ENCODE measurements around the gene GARS1. TPM values are rescaled to one million over a fixed set of nuclear protein-coding genes. Genes with fewer than 3 reads are reported as not detected.

The GARS1 gene, protein sequence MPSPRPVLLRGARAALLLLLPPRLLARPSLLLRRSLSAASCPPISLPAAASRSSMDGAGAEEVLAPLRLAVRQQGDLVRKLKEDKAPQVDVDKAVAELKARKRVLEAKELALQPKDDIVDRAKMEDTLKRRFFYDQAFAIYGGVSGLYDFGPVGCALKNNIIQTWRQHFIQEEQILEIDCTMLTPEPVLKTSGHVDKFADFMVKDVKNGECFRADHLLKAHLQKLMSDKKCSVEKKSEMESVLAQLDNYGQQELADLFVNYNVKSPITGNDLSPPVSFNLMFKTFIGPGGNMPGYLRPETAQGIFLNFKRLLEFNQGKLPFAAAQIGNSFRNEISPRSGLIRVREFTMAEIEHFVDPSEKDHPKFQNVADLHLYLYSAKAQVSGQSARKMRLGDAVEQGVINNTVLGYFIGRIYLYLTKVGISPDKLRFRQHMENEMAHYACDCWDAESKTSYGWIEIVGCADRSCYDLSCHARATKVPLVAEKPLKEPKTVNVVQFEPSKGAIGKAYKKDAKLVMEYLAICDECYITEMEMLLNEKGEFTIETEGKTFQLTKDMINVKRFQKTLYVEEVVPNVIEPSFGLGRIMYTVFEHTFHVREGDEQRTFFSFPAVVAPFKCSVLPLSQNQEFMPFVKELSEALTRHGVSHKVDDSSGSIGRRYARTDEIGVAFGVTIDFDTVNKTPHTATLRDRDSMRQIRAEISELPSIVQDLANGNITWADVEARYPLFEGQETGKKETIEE
- total RNA-seq, result 56.3 TPM

DNA sequence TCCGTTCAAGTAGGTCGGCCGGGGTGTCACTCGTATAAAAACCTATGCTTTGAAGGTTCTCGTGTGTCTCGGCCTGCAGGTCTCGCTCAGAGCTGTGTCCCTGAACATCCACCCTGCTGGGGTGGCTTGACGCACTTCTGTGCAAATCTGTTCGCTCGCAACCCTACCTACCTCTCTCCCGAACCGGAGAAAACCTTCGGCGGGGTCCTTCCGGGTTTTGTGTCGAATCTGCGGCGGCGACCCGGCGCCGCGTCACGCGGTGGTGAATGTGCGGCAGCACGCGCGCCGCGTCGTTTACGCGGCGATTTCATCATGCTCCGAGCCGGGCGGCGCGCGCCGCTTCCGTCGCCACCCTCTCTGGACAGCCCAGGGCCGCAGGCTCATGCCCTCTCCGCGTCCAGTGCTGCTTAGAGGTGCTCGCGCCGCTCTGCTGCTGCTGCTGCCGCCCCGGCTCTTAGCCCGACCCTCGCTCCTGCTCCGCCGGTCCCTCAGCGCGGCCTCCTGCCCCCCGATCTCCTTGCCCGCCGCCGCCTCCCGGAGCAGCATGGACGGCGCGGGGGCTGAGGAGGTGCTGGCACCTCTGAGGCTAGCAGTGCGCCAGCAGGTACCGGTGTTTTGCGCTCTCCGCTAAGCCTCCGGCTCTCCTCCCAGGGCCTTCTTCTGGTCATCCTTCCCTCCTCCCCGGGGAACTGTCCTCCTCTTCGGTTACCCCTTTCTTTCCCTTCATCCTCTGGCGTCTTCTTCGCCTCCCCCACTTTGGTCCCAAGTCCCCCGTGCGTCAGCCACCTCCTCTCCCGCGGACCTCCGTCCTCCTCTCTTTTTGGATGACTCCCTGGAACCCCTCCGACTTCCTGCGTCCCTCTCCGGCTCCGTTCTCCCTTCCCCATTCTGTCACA, at the start of gene GARS1:
Gene GARS1 (plus strand): TSS at position 339 of the 896 bp plus-strand sequence. CDS start 44 bp downstream, at position 383.
- FAIRE-seq (no peak), DNase-seq (ENCODE audit: low spot score in 2 of 2) (peak; percentile 86 to 87)

DNA sequence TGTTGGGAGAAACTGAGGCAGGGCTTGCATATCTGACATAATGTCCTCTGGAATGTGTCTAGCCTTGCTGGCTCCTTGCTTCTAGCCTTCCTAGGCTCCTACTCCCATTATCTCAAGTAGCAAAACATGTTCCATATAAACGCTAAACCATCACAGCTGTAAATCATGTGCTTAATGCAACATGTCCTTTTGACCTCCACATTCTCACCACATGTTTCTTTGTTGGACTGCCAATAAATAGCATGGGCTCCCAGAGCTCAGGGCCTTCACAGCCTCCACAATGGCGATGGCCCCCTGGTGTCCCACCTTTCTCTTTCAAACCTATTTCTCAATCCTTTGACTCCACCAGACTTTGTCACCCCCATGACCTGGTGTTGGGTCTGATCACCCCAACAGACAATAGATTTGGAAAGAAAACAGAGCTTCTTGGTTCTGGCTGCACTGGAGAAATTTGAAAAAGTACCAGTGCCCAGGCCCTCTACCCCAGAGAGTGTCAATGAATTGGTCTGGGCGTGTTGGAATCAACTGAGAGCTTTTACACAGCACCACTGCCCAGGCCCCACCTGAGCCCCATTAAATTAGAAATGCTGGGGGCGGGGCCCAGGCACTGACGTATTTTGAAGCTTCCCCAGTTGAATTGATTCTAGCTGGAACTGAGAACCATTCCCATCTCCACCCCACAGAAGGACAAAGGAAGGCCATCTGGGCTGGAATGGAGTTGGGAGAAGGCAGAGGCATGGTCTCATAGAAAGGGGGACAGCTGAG, 48.7 kb upstream of the GARS1 start:
- DNase-seq (ENCODE audit: low spot score in 2 of 2) (no peak), FAIRE-seq (no peak)

DNA sequence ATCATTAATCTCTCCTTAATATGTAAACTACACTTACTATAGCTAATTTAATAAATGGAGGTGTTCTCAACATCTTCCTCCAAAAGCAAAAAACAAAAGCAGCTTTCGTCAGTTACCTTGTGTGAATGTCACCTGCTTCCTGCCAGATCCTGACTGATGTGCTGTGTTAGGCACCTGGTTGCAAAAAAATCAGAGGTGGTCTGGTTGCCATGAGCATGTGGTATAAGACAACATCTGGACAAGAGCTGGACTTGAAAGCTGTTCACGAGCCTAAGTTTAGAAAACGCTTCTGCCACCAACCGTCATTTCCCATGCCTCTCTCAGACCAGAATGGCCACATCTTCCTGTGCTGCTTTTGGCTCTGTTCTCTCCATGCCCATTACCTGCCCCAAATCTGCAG, 48.1 kb upstream of the GARS1 start:
- DNase-seq (ENCODE audit: low spot score in 2 of 2), result no peak
- no peak for FAIRE-seq

DNA sequence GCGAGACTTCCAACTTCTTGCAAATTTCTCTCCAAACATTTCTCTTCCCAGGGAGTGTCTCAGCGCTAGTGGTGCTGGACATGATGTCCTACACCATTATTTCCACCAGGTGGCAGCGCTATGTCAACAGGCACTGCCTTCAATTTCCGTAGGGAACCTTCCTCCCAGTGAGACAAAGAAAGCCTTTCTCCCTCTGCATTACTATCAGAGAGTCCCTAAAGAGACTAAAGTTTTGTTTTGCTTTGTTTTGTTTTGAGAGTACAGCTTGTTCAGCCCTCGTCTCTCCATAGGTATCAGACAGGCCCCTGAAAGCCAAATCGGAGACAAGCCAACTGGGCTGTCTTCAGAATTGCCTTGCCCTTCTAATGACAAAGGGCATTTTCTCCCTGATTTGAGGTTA, 45.8 kb upstream of the GARS1 start:
- FAIRE-seq, result peak; percentile 79
- DNase-seq (ENCODE audit: low spot score in 2 of 2), result peak; percentile 48 to 67

DNA sequence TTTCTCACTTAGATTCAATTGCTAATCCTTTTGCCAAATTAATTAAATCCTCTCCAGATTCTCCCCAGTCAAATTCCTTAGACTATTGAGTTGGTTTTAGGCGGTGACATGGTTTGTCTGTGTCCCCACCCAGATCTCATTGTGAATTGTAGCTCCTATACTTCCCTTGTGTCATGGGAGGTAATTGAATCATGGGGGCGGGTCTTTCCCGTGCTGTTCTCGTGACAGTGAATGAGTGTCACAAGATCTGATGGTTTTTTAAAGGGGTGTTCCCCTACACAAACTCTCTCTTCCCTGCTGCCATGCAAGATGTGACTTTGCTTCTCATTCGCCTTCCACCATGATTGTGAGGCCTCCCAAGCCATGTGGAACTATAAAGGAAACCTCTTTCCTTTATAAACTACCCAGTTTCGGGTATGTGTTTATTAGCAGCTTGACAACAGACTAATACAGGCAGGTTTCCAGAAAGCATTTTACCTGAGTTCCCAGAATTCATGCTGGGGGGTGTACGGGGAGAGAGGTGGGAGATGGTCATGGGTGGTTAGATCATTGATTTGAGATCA, 44.7 kb upstream of the GARS1 start:
- DNase-seq (ENCODE audit: low spot score in 2 of 2) (no peak), FAIRE-seq (no peak)

DNA sequence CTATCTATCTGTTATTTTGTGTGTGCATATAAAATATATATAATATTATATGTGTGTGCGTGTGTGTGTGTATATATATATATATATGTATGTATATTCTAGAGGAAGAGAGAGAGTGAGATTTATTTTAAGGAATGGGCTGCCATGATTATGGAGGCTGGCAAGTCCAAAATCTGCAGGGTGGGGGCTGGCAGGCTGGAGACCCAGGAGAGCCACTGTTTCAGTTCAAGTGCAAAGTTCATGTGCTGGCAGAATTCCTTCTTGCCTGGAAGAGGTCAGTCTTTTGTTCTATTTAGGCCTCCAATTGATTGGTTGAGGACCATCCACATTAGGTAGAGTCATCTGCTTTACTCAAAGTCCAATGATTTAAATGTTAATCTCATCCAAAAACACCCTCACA, 42.3 kb upstream of the GARS1 start:
- DNase-seq (ENCODE audit: low spot score in 2 of 2), result no peak
- no peak for FAIRE-seq

DNA sequence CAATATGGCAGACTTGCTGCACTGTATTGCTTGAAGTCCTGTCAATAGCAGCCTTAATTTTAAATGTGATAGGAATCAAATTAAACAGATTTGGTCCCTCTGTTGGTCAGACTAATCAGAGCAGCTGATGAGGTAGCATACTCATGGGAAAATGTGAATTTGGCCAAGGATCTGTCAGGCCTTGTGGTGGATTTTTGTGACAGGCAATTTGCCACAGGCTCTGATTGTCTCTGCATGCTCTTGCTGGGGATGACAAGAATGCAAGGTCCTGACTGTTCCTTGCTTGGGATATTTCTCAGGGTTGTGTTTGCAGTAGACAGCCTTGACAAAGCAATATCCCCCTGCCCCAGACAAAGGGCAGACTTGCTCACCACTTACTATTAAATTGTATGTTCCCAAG, 41.5 kb upstream of the GARS1 start:
- no peak for FAIRE-seq

DNA sequence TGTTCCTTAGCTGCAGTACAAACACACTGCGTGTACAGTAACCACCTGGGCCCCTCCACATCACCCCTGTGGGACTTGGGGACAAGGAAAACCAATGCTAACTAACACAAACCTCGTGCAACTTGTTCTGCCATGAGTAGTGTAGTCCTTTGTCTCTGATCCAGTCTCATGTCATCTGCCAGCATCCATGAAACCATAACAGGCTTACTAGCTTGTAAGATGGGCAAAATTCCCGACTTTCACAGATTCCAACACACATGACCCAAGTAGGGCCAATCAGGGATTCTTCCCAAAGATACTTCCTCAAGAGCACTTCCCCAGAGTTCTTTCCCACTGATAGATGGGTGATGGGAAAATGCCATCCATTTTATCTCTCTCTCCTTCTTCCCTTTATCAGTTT, 41.1 kb upstream of the GARS1 start:
- DNase-seq (ENCODE audit: low spot score in 2 of 2) (no peak), FAIRE-seq (no peak)

More for the DNA sequence above, 41.5 kb upstream of the GARS1 start:
- DNase-seq (ENCODE audit: low spot score in 2 of 2), result no peak

DNA sequence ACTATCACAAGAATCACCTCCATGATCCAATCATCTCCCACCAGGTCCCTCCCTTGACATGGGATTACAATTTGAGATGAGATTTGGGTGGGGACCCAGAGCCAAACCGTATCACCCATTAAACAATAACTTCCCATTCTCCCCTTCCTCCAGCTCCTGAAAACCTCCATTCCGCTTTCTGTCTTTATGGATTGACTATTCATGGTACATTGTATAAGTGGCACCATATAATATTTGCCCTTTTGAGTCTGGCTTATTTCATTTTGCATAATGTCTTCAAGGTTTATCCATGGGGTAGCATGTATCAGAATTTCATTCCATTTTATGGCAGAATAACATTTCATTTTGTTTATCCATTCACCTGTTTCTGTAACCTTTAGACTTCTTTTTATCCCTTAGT, 39.2 kb upstream of the GARS1 start:
- no peak for DNase-seq (ENCODE audit: low spot score in 2 of 2)
- no peak for FAIRE-seq

DNA sequence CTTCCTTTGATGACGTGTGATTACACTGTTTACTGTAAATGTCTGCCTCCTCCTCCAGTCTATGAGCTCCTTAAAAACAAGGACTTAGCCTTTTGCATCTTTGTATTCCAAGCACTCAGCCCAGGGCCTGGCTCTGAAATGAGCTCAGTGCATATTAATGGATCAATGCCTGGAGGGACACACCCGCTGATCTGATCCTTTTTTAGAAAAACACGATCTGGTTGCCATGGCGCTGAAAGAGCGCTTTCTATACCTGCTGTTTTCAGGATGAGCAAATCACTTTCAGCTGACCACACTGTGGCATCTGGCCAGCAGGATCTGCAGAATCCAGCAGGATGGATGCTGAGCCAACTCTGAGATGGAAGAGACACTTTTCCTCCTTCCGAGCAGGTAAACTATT, 37.8 kb upstream of the GARS1 start:
- FAIRE-seq (no peak), DNase-seq (ENCODE audit: low spot score in 2 of 2) (no peak)

DNA sequence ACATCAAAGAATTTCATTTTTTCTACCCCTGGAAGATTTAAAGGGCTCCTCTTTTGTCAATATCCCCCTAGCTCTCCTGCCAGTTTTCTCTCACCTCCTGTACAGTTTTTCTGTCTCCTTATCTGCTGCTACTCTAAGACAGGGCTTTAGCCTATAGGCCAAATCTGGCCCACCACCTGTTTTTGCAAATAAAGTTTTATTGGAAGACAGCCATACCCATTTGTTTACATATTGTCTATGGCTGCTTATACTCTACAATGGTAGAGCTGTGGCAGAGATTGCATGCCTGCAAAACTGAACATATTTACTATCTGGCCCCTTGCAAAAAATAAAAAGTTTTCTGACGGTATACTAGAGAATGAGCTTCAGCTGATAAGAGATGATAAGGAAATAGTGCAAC, 37.4 kb upstream of the GARS1 start:
- DNase-seq (ENCODE audit: low spot score in 2 of 2) (no peak), FAIRE-seq (no peak)

DNA sequence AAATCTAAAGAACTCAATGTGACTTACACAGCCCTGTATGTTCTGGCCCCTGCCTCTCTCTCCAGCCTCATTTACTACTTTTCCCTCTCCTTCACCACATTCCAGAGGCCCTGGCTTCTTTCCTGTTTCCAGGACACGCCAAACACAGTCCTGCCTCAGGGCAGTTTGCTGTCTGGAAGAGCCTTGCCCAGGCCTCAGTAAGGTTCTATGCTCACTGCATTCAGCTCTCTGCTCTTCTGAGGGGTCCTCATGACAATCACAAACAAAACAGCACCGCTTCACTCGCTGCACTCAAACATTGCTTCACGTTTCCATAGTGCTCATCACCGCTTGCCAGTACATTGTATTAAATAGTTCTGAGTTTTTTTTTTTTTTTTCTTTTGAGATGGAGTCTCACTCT, 35.1 kb upstream of the GARS1 start:
- FAIRE-seq, result no peak
- no peak for DNase-seq (ENCODE audit: low spot score in 2 of 2)

DNA sequence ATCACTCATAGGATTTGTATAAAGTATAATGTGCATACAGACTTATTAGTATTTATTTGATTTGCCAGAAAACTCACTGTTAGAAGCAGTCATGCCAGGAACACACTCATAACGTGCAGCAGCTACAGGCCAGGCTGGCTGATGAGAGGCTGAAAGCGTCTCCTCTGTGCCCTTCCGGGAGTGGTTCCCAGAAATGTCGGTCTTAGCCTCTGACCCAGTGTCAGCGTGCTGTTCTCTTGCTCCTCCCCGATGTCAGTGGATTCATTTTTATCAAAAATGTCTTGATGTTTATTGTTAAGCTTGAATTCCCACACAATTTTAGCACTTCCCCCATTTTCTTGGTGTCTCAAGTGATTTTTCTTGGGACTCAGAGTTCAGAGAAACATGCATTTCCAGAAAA, 33.3 kb upstream of the GARS1 start:
- no peak for FAIRE-seq
- DNase-seq (ENCODE audit: low spot score in 2 of 2), result no peak

DNA sequence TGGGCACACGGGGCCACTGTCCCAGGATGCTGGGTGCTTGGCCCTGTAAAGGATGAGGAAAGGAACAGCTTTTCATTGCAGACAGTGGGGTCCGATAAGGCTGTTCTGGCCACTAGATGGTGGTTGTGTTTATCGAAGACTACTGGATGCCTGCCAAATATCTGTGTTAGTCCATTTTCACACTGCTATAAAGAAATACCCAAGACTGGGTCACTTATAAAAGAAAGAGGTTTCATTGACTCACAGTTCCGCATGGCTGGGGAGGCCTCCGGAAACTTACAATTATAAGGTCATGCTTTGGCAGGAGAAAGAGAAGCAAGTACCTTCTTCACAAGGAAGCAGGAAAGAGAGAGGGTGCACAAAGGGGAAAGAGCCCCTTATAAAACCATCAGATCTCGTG, 32.2 kb upstream of the GARS1 start:
- DNase-seq (ENCODE audit: low spot score in 2 of 2) (no peak), FAIRE-seq (no peak)

DNA sequence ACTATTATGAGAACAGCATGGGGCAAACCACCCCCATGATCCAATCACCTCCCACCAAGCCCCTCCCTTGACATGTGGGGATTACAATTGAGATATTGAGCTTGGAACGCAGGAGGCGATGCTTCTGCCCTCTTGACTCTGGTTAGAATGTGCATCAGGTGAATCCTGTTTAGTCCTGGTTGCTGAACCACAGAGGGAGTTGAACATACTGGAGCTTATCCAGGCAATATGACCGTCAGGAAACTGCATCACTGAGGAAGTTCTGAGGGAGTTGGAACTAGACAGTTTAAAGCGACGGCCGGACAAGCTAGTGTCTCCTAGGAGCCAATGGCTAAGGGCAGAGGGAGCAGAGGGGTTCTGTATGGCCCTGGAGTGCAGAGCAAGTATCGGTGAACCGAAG, 31.8 kb upstream of the GARS1 start:
- FAIRE-seq, result no peak
- no peak for DNase-seq (ENCODE audit: low spot score in 2 of 2)

DNA sequence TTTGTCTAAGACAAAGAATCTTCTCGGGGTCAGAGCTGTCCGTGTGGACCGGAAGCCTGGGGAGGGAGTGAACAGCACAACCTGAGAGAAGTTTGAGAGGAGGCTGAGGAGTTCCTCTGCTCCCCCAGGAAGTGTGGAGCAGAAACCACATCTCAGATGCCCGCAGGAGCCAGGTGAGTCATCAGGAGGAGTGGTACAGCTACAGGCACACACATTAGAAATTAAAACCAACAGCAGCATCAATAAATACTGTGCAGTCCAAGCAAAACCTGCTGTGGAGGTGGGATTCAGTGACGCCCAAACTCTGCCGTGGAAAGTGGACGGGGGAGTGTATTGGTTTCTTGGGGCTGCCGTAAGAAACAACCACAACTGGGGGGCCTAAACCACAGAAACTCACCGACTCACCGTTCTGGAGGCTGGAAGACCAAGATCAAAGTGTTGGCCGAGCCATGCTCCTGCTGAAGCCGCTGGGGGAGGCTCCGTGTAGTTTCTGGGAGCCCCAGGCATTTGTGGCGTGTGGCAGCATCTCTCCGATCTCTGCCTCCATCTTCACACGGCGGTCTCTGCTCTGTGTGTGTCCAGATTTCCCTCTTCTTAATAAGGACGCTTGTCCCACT, 31.2 kb upstream of the GARS1 start:
- FAIRE-seq, result no peak
- DNase-seq (ENCODE audit: low spot score in 2 of 2), result no peak

DNA sequence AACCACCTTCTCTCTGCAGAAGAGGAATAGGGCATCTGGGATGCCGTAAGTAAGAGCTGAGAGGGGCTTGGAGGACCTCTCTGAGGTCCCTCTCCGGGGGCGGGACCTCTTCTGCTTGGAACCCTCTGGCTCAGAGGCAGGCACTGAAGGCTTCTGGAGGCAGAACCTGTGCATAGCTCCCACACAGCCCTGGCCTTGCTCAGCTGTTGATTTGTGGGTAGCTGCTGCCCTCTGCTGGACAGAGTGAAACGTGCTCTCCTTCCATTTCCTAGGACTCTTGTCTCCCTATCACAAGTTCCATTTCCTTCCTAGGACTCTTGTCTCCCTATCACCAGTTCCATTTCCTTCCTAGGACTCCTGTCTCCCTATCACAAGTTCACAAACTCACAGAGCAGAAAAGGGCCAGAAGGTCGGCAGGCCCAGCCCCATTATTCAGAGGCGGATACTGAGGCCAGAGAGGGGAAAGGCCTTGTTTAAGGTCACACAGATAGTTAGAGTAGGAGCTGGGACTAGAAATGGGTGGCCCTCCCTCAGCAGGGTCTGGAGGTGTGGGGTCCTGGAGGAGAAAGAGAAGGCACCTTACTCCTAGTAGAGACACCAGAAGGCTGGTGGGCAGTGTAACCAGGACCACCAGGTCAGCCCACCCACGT, 30.3 kb upstream of the GARS1 start:
- FAIRE-seq (no peak), DNase-seq (ENCODE audit: low spot score in 2 of 2) (peak; percentile 45 to 75)

DNA sequence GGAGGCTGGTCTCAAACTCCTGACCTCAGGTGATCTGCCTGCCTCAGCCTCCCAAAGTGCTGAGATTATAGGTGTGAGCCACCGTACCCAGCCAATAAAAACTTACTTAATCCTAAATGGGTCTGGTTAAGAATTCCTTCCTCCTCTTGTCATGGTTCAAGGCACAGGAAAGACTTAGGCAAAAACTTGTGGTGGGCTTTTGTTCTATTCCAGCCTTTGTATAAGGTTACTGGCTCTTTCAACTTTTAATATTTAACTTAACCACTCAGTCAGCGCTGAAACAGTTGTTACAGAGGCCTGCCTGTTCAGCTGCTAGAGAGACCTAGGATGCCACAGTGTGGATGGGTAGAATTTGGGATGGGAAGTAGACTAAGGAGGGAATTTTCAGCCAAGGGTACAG, 28.1 kb upstream of the GARS1 start:
- no peak for FAIRE-seq

DNA sequence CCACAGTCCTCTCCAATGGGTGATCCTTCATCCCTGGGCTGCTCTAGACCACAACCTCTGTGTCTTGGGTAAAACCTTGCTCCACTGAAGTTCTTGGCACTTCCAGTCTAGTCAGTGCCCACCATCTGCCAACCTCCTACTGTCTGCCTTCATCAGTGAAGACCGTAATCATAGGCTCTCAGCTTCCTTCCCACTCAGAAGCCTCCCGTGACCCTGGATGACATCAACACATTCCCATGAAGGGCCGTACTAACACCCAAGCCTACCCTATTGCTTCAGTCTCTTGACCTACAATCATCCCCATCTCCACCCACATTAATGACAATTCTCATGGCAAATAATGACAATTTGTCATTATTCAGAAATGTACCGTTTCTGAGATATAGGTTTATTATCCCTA, 27.6 kb upstream of the GARS1 start:
- no peak for DNase-seq (ENCODE audit: low spot score in 2 of 2)
- no peak for FAIRE-seq

More for the DNA sequence above, 28.1 kb upstream of the GARS1 start:
- DNase-seq (ENCODE audit: low spot score in 2 of 2), result no peak

Measured in frontal cortex (tissue), 4 donors.